HG02870 (cell line): ENCODE measurements around the gene P2RY10.
"Not testable (repeated sequence)": the region's sequence is repeated elsewhere in the genome, so short reads cannot be mapped to it uniquely, and the experiment has no call there.

Source experiments
- ATAC-seq: cut with Tn5 transposase; IDR thresholded peaks from one replicate; pipeline ENCODE4 v1.9.1; 2021; ENCODE audit warnings: mild to moderate bottlenecking, moderate library complexity; ENCODE audit not compliant: unreplicated experiment

Gene P2RY10

GRCh38 chrX:78945186-78945912 lies at the start of gene P2RY10:
Gene P2RY10 (plus strand): TSS chrX:78945391. CDS start chrX:78960521, 15,130 bp downstream.
- peak; percentile 59 for ATAC-seq

GRCh38 chrX:78922754-78923153 lies 22.4 kb upstream of the P2RY10 start:
- ATAC-seq: no peak

GRCh38 chrX:78923198-78924015 lies 21.8 kb upstream of the P2RY10 start:
- peak; percentile 92 for ATAC-seq

GRCh38 chrX:78931814-78932213 lies 13.4 kb upstream of the P2RY10 start:
- no peak for ATAC-seq

- no peak for ATAC-seq
Measured at GRCh38 chrX:78934866-78935265, 10.3 kb upstream of the P2RY10 start.

- no peak for ATAC-seq
Measured at GRCh38 chrX:78944351-78944750, 840 bp upstream of the P2RY10 start.

- ATAC-seq: no peak
Measured at GRCh38 chrX:78946178-78946931, 1.2 kb downstream of the P2RY10 start.

- ATAC-seq: no peak
Measured at GRCh38 chrX:78950009-78950835, 5.0 kb downstream of the P2RY10 start.

- peak; percentile 11 for ATAC-seq
Measured at GRCh38 chrX:78957049-78957767, 12.0 kb downstream of the P2RY10 start.

GRCh38 chrX:78957768-78958130 lies 12.6 kb downstream of the P2RY10 start:
- ATAC-seq: peak; percentile 73

GRCh38 chrX:78958419-78959116 lies 13.4 kb downstream of the P2RY10 start:
- no peak for ATAC-seq

GRCh38 chrX:78960888-78961287 lies 15.7 kb downstream of the P2RY10 start:
- no peak for ATAC-seq

- ATAC-seq: no peak
Measured at GRCh38 chrX:78964598-78964997, 19.4 kb downstream of the P2RY10 start.

GRCh38 chrX:78979789-78980464 lies 34.7 kb downstream of the P2RY10 start:
- peak; percentile 98 for ATAC-seq

GRCh38 chrX:78989349-78989748 lies 44.2 kb downstream of the P2RY10 start:
- no peak for ATAC-seq

GRCh38 chrX:78997870-78998558 lies 52.8 kb downstream of the P2RY10 start:
- no peak for ATAC-seq

GRCh38 chrX:79007540-79007939 lies 62.3 kb downstream of the P2RY10 start:
- not testable (repeated sequence) for ATAC-seq
